OCI-LY7 (cell line): Measurements from ENCODE around the gene PLCB3.

Experiments
- EZH2phosphoT487 ChIP-seq: fragments of 200-600 bp; sonication (generic); IDR thresholded peaks from 2 replicates; pipeline ENCODE4 v1.6.1; 2018; ENCODE audit warnings: low read depth, borderline replicate concordance, mild to moderate bottlenecking, mixed run types, antibody characterized with exemption, low read length, moderate library complexity, mixed read lengths
- TF ChIP-seq, protein P1 (sequence below): fragments of 200-600 bp; sonication (generic); conservative IDR thresholded peaks from 2 replicates; pipeline ENCODE4 v1.5.1; 2014; ENCODE audit warnings: mild to moderate bottlenecking, antibody characterized with exemption, low read length, moderate library complexity, mixed read lengths

GRCh38 chr11:64235437-64236161, 15.7 kb upstream of the PLCB3 start:
- TF ChIP-seq, protein P1, sequence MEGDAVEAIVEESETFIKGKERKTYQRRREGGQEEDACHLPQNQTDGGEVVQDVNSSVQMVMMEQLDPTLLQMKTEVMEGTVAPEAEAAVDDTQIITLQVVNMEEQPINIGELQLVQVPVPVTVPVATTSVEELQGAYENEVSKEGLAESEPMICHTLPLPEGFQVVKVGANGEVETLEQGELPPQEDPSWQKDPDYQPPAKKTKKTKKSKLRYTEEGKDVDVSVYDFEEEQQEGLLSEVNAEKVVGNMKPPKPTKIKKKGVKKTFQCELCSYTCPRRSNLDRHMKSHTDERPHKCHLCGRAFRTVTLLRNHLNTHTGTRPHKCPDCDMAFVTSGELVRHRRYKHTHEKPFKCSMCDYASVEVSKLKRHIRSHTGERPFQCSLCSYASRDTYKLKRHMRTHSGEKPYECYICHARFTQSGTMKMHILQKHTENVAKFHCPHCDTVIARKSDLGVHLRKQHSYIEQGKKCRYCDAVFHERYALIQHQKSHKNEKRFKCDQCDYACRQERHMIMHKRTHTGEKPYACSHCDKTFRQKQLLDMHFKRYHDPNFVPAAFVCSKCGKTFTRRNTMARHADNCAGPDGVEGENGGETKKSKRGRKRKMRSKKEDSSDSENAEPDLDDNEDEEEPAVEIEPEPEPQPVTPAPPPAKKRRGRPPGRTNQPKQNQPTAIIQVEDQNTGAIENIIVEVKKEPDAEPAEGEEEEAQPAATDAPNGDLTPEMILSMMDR: no peak
- TF ChIP-seq EZH2phosphoT487: no peak
